ENCODE results near the gene FAM13B.
"Not testable (repeated sequence)": the region's sequence is repeated elsewhere in the genome, so short reads cannot be mapped to it uniquely, and the experiment has no call there.

Gene FAM13B

GRCh38 chr5:138054847-138055558 lies 22.1 kb upstream of the FAM13B start:
- no peaks in the 10 kb centered on the region for H3K9me3 ChIP-seq (ENCODE audit: control insufficient read depth, low read length)
- TF ChIP-seq CTCF (IDR thresholded peaks at IDR 0.05) = no peak
- peak overlapping the region; percentile 84 for H2AFZ ChIP-seq
- H3K9ac ChIP-seq = no peak overlapping the region
- H3K27ac ChIP-seq = peak overlapping the region; percentile 24
- H3K4me1 ChIP-seq = no peaks in the 10 kb centered on the region
- H3K79me2 ChIP-seq = no peaks in the 10 kb centered on the region
- H3K4me3 ChIP-seq (ENCODE audit: low read depth, low read length) = no peak overlapping the region
- H3K4me2 ChIP-seq (ENCODE audit: low read length) = no peak overlapping the region
- H3K27me3 ChIP-seq (ENCODE audit: control insufficient read depth, insufficient read depth, low read length) = no peaks in the 10 kb centered on the region
- H3K36me3 ChIP-seq (ENCODE audit: control insufficient read depth, insufficient read depth, low read length) = no peaks in the 10 kb centered on the region

DNA sequence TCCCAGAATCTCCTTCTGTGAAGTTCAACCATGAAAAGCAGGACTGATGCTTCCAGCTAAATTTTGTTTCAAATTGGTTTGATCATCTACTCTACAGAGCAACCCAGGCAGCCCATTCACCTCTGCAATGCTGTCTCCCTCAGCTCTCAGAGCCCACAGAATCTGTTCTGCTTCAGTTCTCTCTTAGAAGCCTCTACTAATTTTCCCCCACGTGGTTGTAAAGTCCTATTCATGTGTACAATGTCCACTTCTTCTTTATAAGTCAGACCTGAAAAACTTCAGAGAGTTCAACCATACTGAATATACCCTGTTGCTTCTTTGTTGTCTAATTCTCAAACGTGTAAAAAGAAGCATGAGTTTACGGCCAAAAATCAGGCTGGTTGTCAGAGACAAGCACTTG lies 21.3 kb upstream of the FAM13B start:
- Histone ChIP-seq H3K79me2 (no peaks in the 10 kb centered on the region), H3K9ac (no peak overlapping the region), H3K4me2 (ENCODE audit: low read length) (no peak overlapping the region), H3K27me3 (ENCODE audit: control insufficient read depth, insufficient read depth, low read length) (no peaks in the 10 kb centered on the region), H3K36me3 (ENCODE audit: control insufficient read depth, insufficient read depth, low read length) (no peaks in the 10 kb centered on the region), H3K27ac (no peak overlapping the region), H2AFZ (peak overlapping the region; percentile 84), H3K4me1 (no peaks in the 10 kb centered on the region), H3K4me3 (ENCODE audit: low read depth, low read length) (no peak overlapping the region), H3K9me3 (ENCODE audit: control insufficient read depth, low read length) (no peaks in the 10 kb centered on the region)
- no peak for TF ChIP-seq CTCF (IDR thresholded peaks at IDR 0.05)

DNA sequence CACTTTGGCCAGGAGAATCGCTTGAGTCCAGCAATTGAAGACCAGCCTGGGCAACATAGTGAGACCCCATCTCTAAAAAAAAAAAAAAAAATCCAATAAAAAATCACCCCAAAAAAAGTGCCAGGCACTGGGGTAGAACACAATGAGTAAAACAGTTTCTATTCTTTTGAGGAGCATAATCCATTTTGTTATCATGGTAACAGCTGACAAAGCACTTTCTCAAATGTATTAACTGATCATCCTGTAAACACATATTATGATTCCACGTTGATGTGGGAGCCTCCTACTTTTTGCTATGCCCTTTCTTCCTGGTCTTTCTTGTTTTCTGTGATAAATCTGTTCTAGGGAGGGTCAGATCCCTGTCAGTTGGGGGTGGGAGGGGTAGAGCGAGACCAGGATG lies 20.7 kb upstream of the FAM13B start:
- no peak overlapping the region for H3K4me3 ChIP-seq (ENCODE audit: low read depth, low read length)
- no peak overlapping the region for H3K4me2 ChIP-seq (ENCODE audit: low read length)
- no peak overlapping the region for H3K27ac ChIP-seq
- H2AFZ ChIP-seq = no peak overlapping the region
- H3K27me3 ChIP-seq (ENCODE audit: control insufficient read depth, insufficient read depth, low read length) = no peaks in the 10 kb centered on the region
- no peaks in the 10 kb centered on the region for H3K4me1 ChIP-seq
- no peaks in the 10 kb centered on the region for H3K9me3 ChIP-seq (ENCODE audit: control insufficient read depth, low read length)
- TF ChIP-seq CTCF (IDR thresholded peaks at IDR 0.05) = no peak
- no peaks in the 10 kb centered on the region for H3K36me3 ChIP-seq (ENCODE audit: control insufficient read depth, insufficient read depth, low read length)
- H3K79me2 ChIP-seq = no peaks in the 10 kb centered on the region
- no peak overlapping the region for H3K9ac ChIP-seq

- H3K79me2 ChIP-seq; H3K36me3 ChIP-seq (ENCODE audit: control insufficient read depth, insufficient read depth, low read length); H3K27me3 ChIP-seq (ENCODE audit: control insufficient read depth, insufficient read depth, low read length); H3K4me2 ChIP-seq (ENCODE audit: low read length); H3K9me3 ChIP-seq (ENCODE audit: control insufficient read depth, low read length); H2AFZ ChIP-seq; H3K9ac ChIP-seq; H3K4me1 ChIP-seq; H3K27ac ChIP-seq; H3K4me3 ChIP-seq (ENCODE audit: low read depth, low read length): not testable (repeated sequence)
Observed at GRCh38 chr5:138052718-138053117, 19.8 kb upstream of the FAM13B start.

DNA sequence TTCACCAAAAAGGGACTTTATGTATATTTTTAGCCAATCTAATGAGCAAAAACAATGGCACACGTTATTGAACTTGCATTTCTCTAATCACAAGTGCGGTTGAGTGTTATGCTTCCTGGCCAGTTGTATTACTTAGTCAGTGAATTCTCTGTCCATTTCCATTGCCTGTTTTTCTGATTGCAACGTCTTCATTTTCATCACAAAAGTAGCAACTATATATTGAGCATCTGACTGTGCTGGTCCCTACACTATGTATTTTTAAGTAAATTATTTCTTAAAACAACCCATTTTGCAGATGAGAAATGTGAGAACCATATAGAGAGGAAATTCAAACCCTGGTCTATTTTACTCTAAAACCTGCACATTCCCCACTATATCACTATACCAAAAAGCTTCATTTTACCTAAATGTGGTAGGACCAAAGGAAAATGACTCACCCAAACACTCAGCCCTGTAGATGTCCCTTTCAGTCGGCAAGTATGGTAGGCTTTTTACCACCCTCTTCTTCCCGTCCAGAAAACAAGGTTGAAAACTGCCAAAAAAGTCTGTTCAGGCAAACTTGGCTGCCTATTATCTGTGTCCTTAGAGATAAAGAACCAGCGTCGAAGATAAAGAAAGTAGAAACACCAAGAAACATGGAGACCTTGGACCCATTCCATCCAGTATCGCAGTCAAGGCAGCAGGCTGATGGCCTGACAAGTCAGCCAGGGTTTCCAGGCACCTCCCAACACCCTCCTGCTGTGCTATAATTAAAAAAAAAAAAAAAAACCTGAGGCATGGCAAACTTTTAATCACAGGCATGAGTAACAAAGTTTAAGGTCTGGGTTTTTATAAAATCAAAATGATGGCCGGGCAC lies 18.8 kb upstream of the FAM13B start:
- no peaks in the 10 kb centered on the region for H3K9me3 ChIP-seq (ENCODE audit: control insufficient read depth, low read length)
- TF ChIP-seq CTCF (IDR thresholded peaks at IDR 0.05) = no peak
- no peaks in the 10 kb centered on the region for H3K79me2 ChIP-seq
- no peaks in the 10 kb centered on the region for H3K27me3 ChIP-seq (ENCODE audit: control insufficient read depth, insufficient read depth, low read length)
- H2AFZ ChIP-seq = no peak overlapping the region
- H3K36me3 ChIP-seq (ENCODE audit: control insufficient read depth, insufficient read depth, low read length) = no peaks in the 10 kb centered on the region
- H3K27ac ChIP-seq = no peak overlapping the region
- no peak overlapping the region for H3K4me2 ChIP-seq (ENCODE audit: low read length)
- H3K4me1 ChIP-seq = no peaks in the 10 kb centered on the region
- no peak overlapping the region for H3K4me3 ChIP-seq (ENCODE audit: low read depth, low read length)
- no peak overlapping the region for H3K9ac ChIP-seq

DNA sequence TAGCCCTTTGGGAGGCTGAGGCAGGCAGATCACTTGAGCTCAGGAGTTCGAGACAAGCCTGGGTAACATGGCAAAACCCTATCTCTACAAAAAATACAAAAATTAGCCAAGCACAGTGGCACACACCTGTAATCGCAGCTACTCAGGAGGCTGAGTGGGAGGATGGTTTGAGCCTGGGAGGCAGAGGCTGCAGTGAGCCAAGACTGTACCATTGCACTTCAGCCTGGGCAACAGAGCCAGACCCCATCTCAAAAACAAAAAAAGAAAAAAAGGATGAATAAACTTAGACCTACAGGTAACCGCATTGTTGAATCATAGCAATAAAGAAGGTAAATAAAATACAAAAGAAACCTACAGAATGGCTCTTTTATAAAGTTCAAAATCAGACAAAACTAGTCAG lies 12.4 kb upstream of the FAM13B start:
- not testable (repeated sequence) for H3K9me3 ChIP-seq (ENCODE audit: control insufficient read depth, low read length); H3K9ac ChIP-seq; H3K4me1 ChIP-seq; H3K4me2 ChIP-seq (ENCODE audit: low read length); H3K27me3 ChIP-seq (ENCODE audit: control insufficient read depth, insufficient read depth, low read length); H3K79me2 ChIP-seq; H3K36me3 ChIP-seq (ENCODE audit: control insufficient read depth, insufficient read depth, low read length); H2AFZ ChIP-seq; H3K27ac ChIP-seq; H3K4me3 ChIP-seq (ENCODE audit: low read depth, low read length)
